ENCODE results near the gene ARHGEF28.

DNA sequence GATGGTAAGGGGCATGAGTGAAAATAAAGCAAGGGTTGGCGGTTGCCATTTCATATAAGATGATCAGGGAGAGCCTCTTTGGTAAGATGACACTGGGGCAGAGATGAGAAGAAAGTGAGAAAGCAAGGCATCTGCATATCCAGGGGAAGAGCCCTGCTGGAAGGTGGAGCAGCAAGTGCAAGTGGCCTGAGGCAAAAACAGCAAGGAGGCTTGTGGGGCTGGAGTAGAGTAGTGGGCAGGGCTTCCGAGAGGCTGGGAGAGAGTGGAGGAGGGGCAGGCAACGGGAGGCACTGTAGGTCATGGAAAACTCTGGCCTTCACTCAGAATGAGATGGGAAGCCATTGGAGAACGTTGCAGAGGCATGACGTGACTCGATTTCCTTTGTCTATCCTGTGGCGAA is 199.2 kb downstream of the ARHGEF28 start:
- no peak for TF ChIP-seq POLR2A (IDR thresholded peaks at IDR 0.05)
- TF ChIP-seq, protein P1, sequence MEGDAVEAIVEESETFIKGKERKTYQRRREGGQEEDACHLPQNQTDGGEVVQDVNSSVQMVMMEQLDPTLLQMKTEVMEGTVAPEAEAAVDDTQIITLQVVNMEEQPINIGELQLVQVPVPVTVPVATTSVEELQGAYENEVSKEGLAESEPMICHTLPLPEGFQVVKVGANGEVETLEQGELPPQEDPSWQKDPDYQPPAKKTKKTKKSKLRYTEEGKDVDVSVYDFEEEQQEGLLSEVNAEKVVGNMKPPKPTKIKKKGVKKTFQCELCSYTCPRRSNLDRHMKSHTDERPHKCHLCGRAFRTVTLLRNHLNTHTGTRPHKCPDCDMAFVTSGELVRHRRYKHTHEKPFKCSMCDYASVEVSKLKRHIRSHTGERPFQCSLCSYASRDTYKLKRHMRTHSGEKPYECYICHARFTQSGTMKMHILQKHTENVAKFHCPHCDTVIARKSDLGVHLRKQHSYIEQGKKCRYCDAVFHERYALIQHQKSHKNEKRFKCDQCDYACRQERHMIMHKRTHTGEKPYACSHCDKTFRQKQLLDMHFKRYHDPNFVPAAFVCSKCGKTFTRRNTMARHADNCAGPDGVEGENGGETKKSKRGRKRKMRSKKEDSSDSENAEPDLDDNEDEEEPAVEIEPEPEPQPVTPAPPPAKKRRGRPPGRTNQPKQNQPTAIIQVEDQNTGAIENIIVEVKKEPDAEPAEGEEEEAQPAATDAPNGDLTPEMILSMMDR (IDR thresholded peaks at IDR 0.05): no peak
